Measurements from ENCODE around the gene ADRB2. TPM values are rescaled to one million over a fixed set of nuclear protein-coding genes. Genes with fewer than 3 reads are reported as not detected.

The ADRB2 gene
- total RNA-seq, 4 donors from 2014 or later = 2.2 to 9.2 (median 3.0) TPM

- Histone ChIP-seq H3K4me1 (no peaks in the 10 kb centered on the region), H3K27ac (no peak overlapping the region), H3K36me3 (no peaks in the 10 kb centered on the region), H3K9me3 (no peaks in the 10 kb centered on the region), H3K4me3 (no peak overlapping the region), H3K27me3 (no peaks in the 10 kb centered on the region)
- intact Hi-C loops (cut with DNase I; ENCODE audit: low total_unique reads) = no loop called here
- TF ChIP-seq, protein P1, sequence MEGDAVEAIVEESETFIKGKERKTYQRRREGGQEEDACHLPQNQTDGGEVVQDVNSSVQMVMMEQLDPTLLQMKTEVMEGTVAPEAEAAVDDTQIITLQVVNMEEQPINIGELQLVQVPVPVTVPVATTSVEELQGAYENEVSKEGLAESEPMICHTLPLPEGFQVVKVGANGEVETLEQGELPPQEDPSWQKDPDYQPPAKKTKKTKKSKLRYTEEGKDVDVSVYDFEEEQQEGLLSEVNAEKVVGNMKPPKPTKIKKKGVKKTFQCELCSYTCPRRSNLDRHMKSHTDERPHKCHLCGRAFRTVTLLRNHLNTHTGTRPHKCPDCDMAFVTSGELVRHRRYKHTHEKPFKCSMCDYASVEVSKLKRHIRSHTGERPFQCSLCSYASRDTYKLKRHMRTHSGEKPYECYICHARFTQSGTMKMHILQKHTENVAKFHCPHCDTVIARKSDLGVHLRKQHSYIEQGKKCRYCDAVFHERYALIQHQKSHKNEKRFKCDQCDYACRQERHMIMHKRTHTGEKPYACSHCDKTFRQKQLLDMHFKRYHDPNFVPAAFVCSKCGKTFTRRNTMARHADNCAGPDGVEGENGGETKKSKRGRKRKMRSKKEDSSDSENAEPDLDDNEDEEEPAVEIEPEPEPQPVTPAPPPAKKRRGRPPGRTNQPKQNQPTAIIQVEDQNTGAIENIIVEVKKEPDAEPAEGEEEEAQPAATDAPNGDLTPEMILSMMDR (IDR thresholded peaks at IDR 0.05) = no peak
- no peak for TF ChIP-seq POLR2A (IDR thresholded peaks at IDR 0.05)
- no peak for DNase-seq
These were observed 10.2 kb downstream of the ADRB2 start for GRCh38 chr5:148836272-148837250.

- no peak overlapping the region for H3K4me3 ChIP-seq
- DNase-seq = no peak
- H3K27ac ChIP-seq = no peak overlapping the region
- no peaks in the 10 kb centered on the region for H3K4me1 ChIP-seq
- no peaks in the 10 kb centered on the region for H3K9me3 ChIP-seq
- intact Hi-C loops (cut with DNase I; ENCODE audit: low total_unique reads) = no loop called here
- TF ChIP-seq POLR2A (IDR thresholded peaks at IDR 0.05) = no peak
- TF ChIP-seq, protein P1 (IDR thresholded peaks at IDR 0.05) = no peak
- H3K27me3 ChIP-seq = no peaks in the 10 kb centered on the region
- no peaks in the 10 kb centered on the region for H3K36me3 ChIP-seq
These were observed 11.0 kb downstream of the ADRB2 start for GRCh38 chr5:148837383-148837782.

DNA sequence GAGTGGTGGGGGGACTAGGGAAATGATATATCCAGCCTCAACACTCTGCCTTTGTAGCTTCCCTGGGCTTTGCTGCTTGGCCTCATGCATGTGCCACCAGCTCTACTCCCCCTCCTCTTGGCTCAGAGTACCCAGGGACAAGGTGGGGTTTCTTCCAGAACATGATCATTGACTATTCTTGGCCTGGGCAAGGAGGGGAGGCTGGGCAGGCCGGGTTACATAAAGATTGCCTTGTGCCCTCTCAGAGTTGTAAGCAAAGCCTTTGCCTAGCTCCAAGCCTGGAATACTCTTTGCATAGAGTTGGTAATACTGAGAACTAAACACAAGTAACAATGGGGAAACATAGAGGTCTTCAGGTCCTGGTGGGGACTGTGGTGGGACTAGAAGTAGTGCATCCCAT, 11.9 kb downstream of the ADRB2 start:
- TF ChIP-seq, protein P1 (IDR thresholded peaks at IDR 0.05) = no peak
- TF ChIP-seq POLR2A (IDR thresholded peaks at IDR 0.05) = no peak
- H3K4me1 ChIP-seq = no peaks in the 10 kb centered on the region
- intact Hi-C loops (cut with DNase I; ENCODE audit: low total_unique reads) = no loop called here
- H3K27ac ChIP-seq = no peak overlapping the region
- no peaks in the 10 kb centered on the region for H3K9me3 ChIP-seq
- no peaks in the 10 kb centered on the region for H3K36me3 ChIP-seq
- H3K27me3 ChIP-seq = no peaks in the 10 kb centered on the region
- no peak overlapping the region for H3K4me3 ChIP-seq
- DNase-seq = no peak

- DNase-seq = no peak
- intact Hi-C loops (cut with DNase I; ENCODE audit: low total_unique reads) = no loop called here
- Histone ChIP-seq H3K4me1 (no peaks in the 10 kb centered on the region), H3K27me3 (no peaks in the 10 kb centered on the region), H3K4me3 (no peak overlapping the region), H3K9me3 (no peaks in the 10 kb centered on the region), H3K36me3 (no peaks in the 10 kb centered on the region), H3K27ac (no peak overlapping the region)
- TF ChIP-seq, protein P1 (IDR thresholded peaks at IDR 0.05) = no peak
- TF ChIP-seq POLR2A (IDR thresholded peaks at IDR 0.05) = no peak
These were observed 13.5 kb downstream of the ADRB2 start for GRCh38 chr5:148839960-148840359.

- intact Hi-C loops (cut with DNase I; ENCODE audit: low total_unique reads) = no loop called here
These were observed 14.1 kb downstream of the ADRB2 start for GRCh38 chr5:148840531-148840930.

More at GRCh38 chr5:148840531-148840930, 14.1 kb downstream of the ADRB2 start:
- Histone ChIP-seq H3K4me3 (no peak overlapping the region), H3K9me3 (no peaks in the 10 kb centered on the region), H3K4me1 (no peaks in the 10 kb centered on the region), H3K27me3 (no peaks in the 10 kb centered on the region), H3K27ac (no peak overlapping the region), H3K36me3 (no peaks in the 10 kb centered on the region)
- TF ChIP-seq, protein P1 (IDR thresholded peaks at IDR 0.05) = no peak
- no peak for TF ChIP-seq POLR2A (IDR thresholded peaks at IDR 0.05)
- DNase-seq = no peak
